ENCODE results near the gene PSMB4. TPM values are rescaled to one million over a fixed set of nuclear protein-coding genes. Genes with fewer than 3 reads are reported as not detected.

PSMB4 gene
- total RNA-seq, 1 experiment from 2014 or later, result 413 TPM

DNA sequence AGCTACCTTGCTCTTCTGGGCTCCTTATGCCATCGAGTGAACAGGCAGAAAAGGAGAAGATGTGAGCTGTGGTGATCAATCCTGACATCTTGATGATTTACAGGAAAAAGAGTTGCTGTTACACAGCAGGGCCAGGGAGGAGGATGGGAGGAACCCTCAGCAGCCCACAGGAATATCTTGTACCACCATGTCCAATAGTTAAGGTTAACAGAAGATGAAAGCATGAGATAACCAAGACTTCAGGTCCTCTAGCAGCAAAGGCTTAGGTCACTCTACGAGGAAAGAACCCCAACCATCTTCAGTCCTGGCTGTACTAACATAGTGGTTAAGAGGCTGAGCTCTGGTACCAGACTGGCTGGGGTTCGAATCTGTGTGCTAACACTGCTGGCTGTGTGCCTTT lies 14.8 kb upstream of the PSMB4 start:
- Histone ChIP-seq H2BK5ac (ENCODE audit: insufficient read length, low read length) (no peak overlapping the region), H3K14ac (ENCODE audit: insufficient read depth, low read length) (no peak overlapping the region), H3K9me3 (ENCODE audit: control insufficient read depth, low read depth, low read length) (no peaks in the 10 kb centered on the region), H3K27me3 (ENCODE audit: insufficient read depth, low read length) (no peaks in the 10 kb centered on the region), H3K4me1 (ENCODE audit: insufficient read depth, low read length) (no peaks in the 10 kb centered on the region), H2AK5ac (ENCODE audit: insufficient read length, low read length) (no peak overlapping the region), H2BK120ac (ENCODE audit: low read depth, low read length, poor library complexity, severe bottlenecking) (no peak overlapping the region), H2BK12ac (ENCODE audit: insufficient read length, low read depth, low read length) (no peak overlapping the region), H4K20me1 (ENCODE audit: control insufficient read depth, insufficient read depth, insufficient read length) (no peaks in the 10 kb centered on the region), H2AFZ (ENCODE audit: low read length) (no peak overlapping the region), H3K27ac (ENCODE audit: insufficient read length, low read depth, low read length) (no peak overlapping the region), H3K4me2 (ENCODE audit: insufficient read depth, insufficient read length, low read length) (no peak overlapping the region), H3K79me2 (ENCODE audit: insufficient read depth, low read length) (no peaks in the 10 kb centered on the region), H3T11ph (ENCODE audit: low read length) (no peak overlapping the region), H3K56ac (ENCODE audit: insufficient read length, low read depth, low read length) (no peak overlapping the region), H4K8ac (replicated peaks; ENCODE audit: insufficient read length, low read depth, low read length) (no peak overlapping the region), H2BK15ac (ENCODE audit: low read depth, low read length) (no peak overlapping the region), H4K91ac (ENCODE audit: insufficient read length, low read depth, low read length) (no peak overlapping the region), H3K18ac (ENCODE audit: insufficient read length, low read depth, low read length) (no peak overlapping the region), H2BK20ac (ENCODE audit: low read depth, low read length, poor library complexity, severe bottlenecking) (no peak overlapping the region), H3K23ac (ENCODE audit: insufficient read length, low read depth, low read length) (no peak overlapping the region), H4K5ac (ENCODE audit: insufficient read length, low read depth, low read length) (no peak overlapping the region), H3K79me1 (ENCODE audit: insufficient read depth, low read depth, low read length, poor library complexity, severe bottlenecking) (no peaks in the 10 kb centered on the region), H3K23me2 (ENCODE audit: insufficient read length, low read depth, low read length, poor library complexity, severe bottlenecking) (no peaks in the 10 kb centered on the region), H3K4ac (ENCODE audit: low read depth, low read length) (no peak overlapping the region), H3K9ac (ENCODE audit: extremely low read depth, insufficient read length, low read length) (no peak overlapping the region)
- Mint-ChIP-seq H3K27ac (no peak overlapping the region), H3K4me3 (no peak overlapping the region), H3K36me3 (ENCODE audit: insufficient read depth in 1 of 3, low read depth in 3 of 3) (peaks cover 0 to 2% (median 0%) of the 10 kb centered on the region in 3 experiments; a peak in 1 of 7 replicates), H3K4me1 (no peaks in the 10 kb centered on the region), H3K27me3 (ENCODE audit: low read depth) (peaks cover 6% of the 10 kb centered on the region), H3K9me3 (peaks cover 5 to 6% of the 10 kb centered on the region in 2 experiments; a peak in 4 of 5 replicates)
- DNase-seq, result no peak
- TF ChIP-seq, protein P1, sequence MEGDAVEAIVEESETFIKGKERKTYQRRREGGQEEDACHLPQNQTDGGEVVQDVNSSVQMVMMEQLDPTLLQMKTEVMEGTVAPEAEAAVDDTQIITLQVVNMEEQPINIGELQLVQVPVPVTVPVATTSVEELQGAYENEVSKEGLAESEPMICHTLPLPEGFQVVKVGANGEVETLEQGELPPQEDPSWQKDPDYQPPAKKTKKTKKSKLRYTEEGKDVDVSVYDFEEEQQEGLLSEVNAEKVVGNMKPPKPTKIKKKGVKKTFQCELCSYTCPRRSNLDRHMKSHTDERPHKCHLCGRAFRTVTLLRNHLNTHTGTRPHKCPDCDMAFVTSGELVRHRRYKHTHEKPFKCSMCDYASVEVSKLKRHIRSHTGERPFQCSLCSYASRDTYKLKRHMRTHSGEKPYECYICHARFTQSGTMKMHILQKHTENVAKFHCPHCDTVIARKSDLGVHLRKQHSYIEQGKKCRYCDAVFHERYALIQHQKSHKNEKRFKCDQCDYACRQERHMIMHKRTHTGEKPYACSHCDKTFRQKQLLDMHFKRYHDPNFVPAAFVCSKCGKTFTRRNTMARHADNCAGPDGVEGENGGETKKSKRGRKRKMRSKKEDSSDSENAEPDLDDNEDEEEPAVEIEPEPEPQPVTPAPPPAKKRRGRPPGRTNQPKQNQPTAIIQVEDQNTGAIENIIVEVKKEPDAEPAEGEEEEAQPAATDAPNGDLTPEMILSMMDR (conservative IDR thresholded peaks at IDR 0.05), result no peak
- WGBS (ENCODE audit: extremely low coverage, insufficient read length, low lambda C conversion rate), result no CpG with 5 or more reads among the region's 3 CpGs
